Measurements from ENCODE around the gene STK17B. TPM values are rescaled to one million over a fixed set of nuclear protein-coding genes. Genes with fewer than 3 reads are reported as not detected.

STK17B gene
- polyA plus RNA-seq, 2 of the 4 experiments (the other 2 are of a cell fraction): 4.0 to 9.2 TPM

DNA sequence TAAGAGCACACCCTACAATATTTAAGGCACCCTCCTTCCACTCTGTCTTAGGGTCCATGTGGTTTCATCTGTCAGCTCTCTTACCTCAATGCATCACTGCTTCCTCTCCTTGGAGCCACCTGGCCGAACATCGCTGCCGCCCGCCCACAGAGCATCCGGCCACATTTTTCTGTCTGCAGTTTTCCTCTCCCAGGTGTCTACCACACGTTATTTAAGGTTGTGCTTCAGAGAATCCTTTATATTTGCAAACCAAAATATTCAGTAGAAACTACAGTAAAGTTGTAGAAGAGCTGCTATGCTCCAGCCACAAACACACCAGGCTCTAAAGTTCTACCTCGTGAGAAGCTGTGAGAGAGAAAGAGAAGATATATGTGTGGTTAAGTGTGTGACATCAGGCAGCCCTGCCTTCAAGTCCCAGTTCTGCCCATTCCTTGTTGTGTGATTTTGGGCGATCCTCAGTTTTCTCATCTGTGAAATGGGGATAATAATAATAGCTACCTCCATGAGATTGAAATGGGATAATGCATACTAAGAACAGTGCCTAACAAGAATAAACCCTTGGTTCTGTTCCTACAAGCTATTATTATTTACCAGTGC is 4.9 kb upstream of the STK17B start:
- no peak overlapping the region for H3K4me2 ChIP-seq
- H3K4me1 ChIP-seq: no peaks in the 10 kb centered on the region
- no peak for DNase-seq (ENCODE audit: low read depth in 1 of 2, low spot score in 1 of 2)
- no peak for ATAC-seq
- TF ChIP-seq ZSCAN20 (CRISPR knock-in tag; IDR thresholded peaks at IDR 0.05) (no peak), TP53 (CRISPR knock-in tag; IDR thresholded peaks at IDR 0.05) (no peak), CBX2 (IDR thresholded peaks at IDR 0.05; ENCODE audit: borderline replicate concordance, low read depth) (no peak), HOXA7 (CRISPR knock-in tag; IDR thresholded peaks at IDR 0.05) (no peak), ZC3H11A (IDR thresholded peaks at IDR 0.05) (no peak), EP300 (IDR thresholded peaks at IDR 0.05) (no peak), POLR2A (IDR thresholded peaks at IDR 0.05; ENCODE audit: low read length) (no peak), CEBPB (IDR thresholded peaks at IDR 0.05) (no peak), BHLHE40 (IDR thresholded peaks at IDR 0.05; ENCODE audit: low read depth, low read length) (no peak), JUNB (IDR thresholded peaks at IDR 0.05) (no peak), HEYL (CRISPR knock-in tag; IDR thresholded peaks at IDR 0.05) (no peak), CHD2 (IDR thresholded peaks at IDR 0.05; ENCODE audit: low read length, partially characterized antibody) (no peak)
- no peaks in the 10 kb centered on the region for H3K9me3 ChIP-seq
- H3K27ac ChIP-seq: no peak overlapping the region
- 81% methylated on average over 8 of the region's 8 CpGs for WGBS (ENCODE audit: missing lambda C conversion rate)
- H3K4me3 ChIP-seq: no peak overlapping the region
- CTCF ChIA-PET: interaction anchor here (0.6 to 1.4 kb wide), 5 partner anchors 15 to 494 kb away, joined by 3 to 4 read pairs (median 3); no protein-coding TSS in a partner anchor
- FAIRE-seq: no peak
- POLR2A ChIA-PET: no interaction called here

DNA sequence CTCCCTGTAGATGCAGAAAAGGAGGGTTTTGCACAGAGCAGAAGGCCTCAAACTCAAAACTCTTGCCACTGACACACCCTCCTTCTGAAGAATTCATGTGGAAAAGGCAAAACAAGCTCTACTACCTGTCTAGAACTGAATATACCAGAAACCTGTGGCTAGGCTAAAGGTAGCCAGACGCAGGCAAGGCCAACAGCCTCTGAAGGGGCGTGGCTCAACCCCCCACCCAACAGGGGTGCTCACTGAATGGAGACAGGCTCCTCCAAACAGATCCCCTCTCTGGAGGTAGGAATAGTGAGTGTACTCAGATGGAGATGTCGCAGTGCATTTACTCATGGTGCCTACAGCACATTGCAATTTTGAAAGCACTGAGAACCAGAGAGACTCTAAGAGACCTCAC is 3.0 kb upstream of the STK17B start:
- Histone ChIP-seq H3K27ac (no peak overlapping the region), H3K4me3 (no peak overlapping the region), H3K4me1 (peaks cover 6% of the 10 kb centered on the region; the same call in 1 of the 3 replicates), H3K9me3 (no peaks in the 10 kb centered on the region), H3K4me2 (no peak overlapping the region)
- FAIRE-seq (no peak), ATAC-seq (no peak), DNase-seq (ENCODE audit: low read depth in 1 of 2, low spot score in 1 of 2) (no peak)
- WGBS (ENCODE audit: missing lambda C conversion rate): 77% methylated on average over 3 of the region's 3 CpGs
- CTCF ChIA-PET: no interaction called here
- POLR2A ChIA-PET: no interaction called here
- TF ChIP-seq, protein P1, sequence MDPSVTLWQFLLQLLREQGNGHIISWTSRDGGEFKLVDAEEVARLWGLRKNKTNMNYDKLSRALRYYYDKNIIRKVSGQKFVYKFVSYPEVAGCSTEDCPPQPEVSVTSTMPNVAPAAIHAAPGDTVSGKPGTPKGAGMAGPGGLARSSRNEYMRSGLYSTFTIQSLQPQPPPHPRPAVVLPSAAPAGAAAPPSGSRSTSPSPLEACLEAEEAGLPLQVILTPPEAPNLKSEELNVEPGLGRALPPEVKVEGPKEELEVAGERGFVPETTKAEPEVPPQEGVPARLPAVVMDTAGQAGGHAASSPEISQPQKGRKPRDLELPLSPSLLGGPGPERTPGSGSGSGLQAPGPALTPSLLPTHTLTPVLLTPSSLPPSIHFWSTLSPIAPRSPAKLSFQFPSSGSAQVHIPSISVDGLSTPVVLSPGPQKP (IDR thresholded peaks at IDR 0.05; ENCODE audit: low read depth, low read length): no peak
- TF ChIP-seq GATA3 (IDR thresholded peaks at IDR 0.05; ENCODE audit: borderline replicate concordance): no peak
- no peak for TF ChIP-seq MYC (IDR thresholded peaks at IDR 0.05; ENCODE audit: borderline replicate concordance, low read length)
- TF ChIP-seq CBX2 (IDR thresholded peaks at IDR 0.05; ENCODE audit: borderline replicate concordance, low read depth): no peak
- no peak for TF ChIP-seq TP53 (CRISPR knock-in tag; IDR thresholded peaks at IDR 0.05)
- TF ChIP-seq, protein P2, sequence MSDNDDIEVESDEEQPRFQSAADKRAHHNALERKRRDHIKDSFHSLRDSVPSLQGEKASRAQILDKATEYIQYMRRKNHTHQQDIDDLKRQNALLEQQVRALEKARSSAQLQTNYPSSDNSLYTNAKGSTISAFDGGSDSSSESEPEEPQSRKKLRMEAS (IDR thresholded peaks at IDR 0.05): no peak
- no peak for TF ChIP-seq NFE2L2 (conservative IDR thresholded peaks at IDR 0.05; ENCODE audit: low read length)

DNA sequence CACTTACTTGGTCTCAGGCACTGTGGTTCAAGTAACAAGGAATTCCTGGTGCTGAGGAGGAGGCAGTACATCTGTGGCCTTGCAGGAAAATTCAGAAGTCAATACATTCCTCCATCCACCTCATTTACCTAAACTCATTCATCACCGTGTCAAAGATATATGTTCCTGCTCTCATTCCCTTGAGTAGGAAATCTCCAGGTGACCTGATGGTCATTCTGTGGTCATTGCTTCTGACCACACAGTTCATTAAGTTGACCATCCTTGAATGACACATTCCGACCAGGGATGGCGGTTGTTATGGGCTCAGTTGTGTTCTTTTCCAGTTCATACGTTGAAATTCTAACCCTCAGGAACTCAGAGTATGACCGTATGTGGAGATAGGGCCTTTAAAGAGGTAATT is 2.1 kb upstream of the STK17B start:
- Histone ChIP-seq H3K4me2 (no peak overlapping the region), H3K27ac (no peak overlapping the region), H3K4me3 (no peak overlapping the region), H3K9me3 (no peaks in the 10 kb centered on the region), H3K4me1 (peaks cover 14% of the 10 kb centered on the region)
- ChIA-PET CTCF (no interaction called here), POLR2A (no interaction called here)
- TF ChIP-seq HDAC2 (IDR thresholded peaks at IDR 0.05) (no peak), KDM1A (IDR thresholded peaks at IDR 0.05; ENCODE audit: low read depth) (no peak)
- FAIRE-seq (no peak), DNase-seq (ENCODE audit: low read depth in 1 of 2, low spot score in 1 of 2) (no peak), ATAC-seq (no peak)
- WGBS (ENCODE audit: missing lambda C conversion rate): 85% methylated on average over 5 of the region's 5 CpGs

DNA sequence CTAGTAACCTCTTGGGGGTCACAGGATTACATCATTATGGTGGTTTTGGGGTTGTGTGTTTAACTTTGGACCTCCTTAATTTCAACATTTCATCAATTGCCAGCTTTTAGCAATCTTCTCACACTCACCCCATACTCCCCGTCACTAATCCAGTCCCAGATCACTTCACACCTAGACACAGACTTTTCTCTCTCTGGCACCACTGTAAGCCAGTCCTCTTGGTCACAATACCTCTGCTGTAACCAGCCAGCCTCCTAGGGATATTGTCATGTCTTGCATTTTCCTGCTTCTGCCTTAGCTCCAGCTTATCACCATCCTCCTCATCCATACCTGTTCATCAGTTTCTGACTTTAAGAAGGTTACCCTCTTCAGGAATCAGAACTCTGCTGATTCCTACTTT is 1.6 kb upstream of the STK17B start:
- H3K4me2 ChIP-seq: no peak overlapping the region
- no peak for FAIRE-seq
- ChIA-PET POLR2A (no interaction called here), CTCF (no interaction called here)
- 100% methylated on average over 1 of the region's 1 CpG for WGBS (ENCODE audit: missing lambda C conversion rate)
- peaks cover 19% of the 10 kb centered on the region for H3K4me1 ChIP-seq
- no peak for ATAC-seq
- no peak overlapping the region for H3K27ac ChIP-seq
- H3K9me3 ChIP-seq: no peaks in the 10 kb centered on the region
- no peak for DNase-seq (ENCODE audit: low read depth in 1 of 2, low spot score in 1 of 2)
- no peak overlapping the region for H3K4me3 ChIP-seq
- no peak for TF ChIP-seq CBX8 (IDR thresholded peaks at IDR 0.05)
- TF ChIP-seq, protein P3, sequence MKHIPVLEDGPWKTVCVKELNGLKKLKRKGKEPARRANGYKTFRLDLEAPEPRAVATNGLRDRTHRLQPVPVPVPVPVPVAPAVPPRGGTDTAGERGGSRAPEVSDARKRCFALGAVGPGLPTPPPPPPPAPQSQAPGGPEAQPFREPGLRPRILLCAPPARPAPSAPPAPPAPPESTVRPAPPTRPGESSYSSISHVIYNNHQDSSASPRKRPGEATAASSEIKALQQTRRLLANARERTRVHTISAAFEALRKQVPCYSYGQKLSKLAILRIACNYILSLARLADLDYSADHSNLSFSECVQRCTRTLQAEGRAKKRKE (CRISPR knock-in tag; IDR thresholded peaks at IDR 0.05; ENCODE audit: low read depth): no peak
- TF ChIP-seq CBX2 (IDR thresholded peaks at IDR 0.05; ENCODE audit: borderline replicate concordance, low read depth): no peak
- no peak for TF ChIP-seq GATA3 (IDR thresholded peaks at IDR 0.05; ENCODE audit: borderline replicate concordance)
- no peak for TF ChIP-seq ZFP36 (IDR thresholded peaks at IDR 0.05; ENCODE audit: borderline replicate concordance, partially characterized antibody)
- no peak for TF ChIP-seq PHF8 (IDR thresholded peaks at IDR 0.05; ENCODE audit: borderline replicate concordance, low read depth)
- TF ChIP-seq ESRRA (IDR thresholded peaks at IDR 0.05; ENCODE audit: borderline replicate concordance, low read length): no peak
- no peak for TF ChIP-seq SMC3 (IDR thresholded peaks at IDR 0.05)
- TF ChIP-seq MAZ (IDR thresholded peaks at IDR 0.05; ENCODE audit: borderline replicate concordance, low read depth, low read length): no peak
- TF ChIP-seq KDM5A (IDR thresholded peaks at IDR 0.05): no peak
- no peak for TF ChIP-seq EHF (CRISPR knock-in tag; IDR thresholded peaks at IDR 0.05)
- TF ChIP-seq, protein P1 (IDR thresholded peaks at IDR 0.05; ENCODE audit: low read depth, low read length): no peak
- TF ChIP-seq HOXA7 (CRISPR knock-in tag; IDR thresholded peaks at IDR 0.05): no peak
- TF ChIP-seq CHD4 (IDR thresholded peaks at IDR 0.05; ENCODE audit: borderline replicate concordance): no peak
- TF ChIP-seq HOXB13 (CRISPR knock-in tag; IDR thresholded peaks at IDR 0.05; ENCODE audit: low read depth): no peak
- no peak for TF ChIP-seq ZC3H11A (IDR thresholded peaks at IDR 0.05)
- no peak for TF ChIP-seq POLR2AphosphoS2 (conservative IDR thresholded peaks at IDR 0.05; ENCODE audit: low read length)
- TF ChIP-seq EP300 (IDR thresholded peaks at IDR 0.05): no peak

Data from A549 (cell line).